22Rv1 (cell line): Measurements from ENCODE around the gene PLCB4.

Experiments
- H3K27ac ChIP-seq: fragments of 450-650 bp; 2 replicates; pipeline ENCODE4 v1.5.1; 2017
- ZFX ChIP-seq: fragments of 450-650 bp; IDR thresholded peaks from 2 replicates; pipeline ENCODE4 v1.6.1; 2017; ENCODE audit warnings: antibody characterized with exemption, borderline replicate concordance
- TF ChIP-seq, protein P1 (sequence below): fragments of 450-650 bp; IDR thresholded peaks from 2 replicates; pipeline ENCODE4 v1.5.1; 2017; ENCODE audit warnings: mild to moderate bottlenecking

Gene PLCB4

DNA sequence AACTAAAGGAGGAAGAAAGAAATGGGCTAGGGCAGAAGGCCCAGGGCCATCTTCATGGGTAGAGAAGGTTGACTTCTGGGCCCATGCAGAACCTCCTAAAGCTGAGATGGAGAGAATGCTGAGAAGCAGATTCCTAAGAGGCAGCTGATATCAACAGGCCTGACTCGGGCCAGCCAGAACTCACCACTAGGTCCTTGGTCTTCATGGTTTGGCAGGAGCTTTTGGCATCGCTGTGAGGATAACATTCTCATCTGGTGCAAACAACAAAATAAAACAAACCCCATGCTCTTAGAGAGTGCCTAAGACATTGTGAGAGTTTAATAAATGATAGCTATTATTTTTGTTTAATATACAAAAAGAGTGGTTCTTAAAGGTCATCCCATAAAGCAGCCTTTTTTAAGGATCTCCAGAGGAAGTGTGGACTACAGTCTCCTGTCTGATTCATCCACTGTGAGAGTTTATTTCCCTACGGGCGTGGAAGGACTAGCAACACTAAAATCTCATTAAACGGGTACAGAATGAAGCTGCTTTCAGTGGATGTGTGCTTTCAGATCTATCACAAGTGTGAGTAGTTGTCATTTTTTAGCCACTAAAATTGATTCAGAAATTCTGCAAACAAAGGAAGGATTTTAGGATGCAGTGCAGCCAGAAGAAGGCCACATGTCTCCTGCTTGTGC, 160.0 kb downstream of the PLCB4 start:
- H3K27ac ChIP-seq: no peak overlapping the region
- TF ChIP-seq, protein P1, sequence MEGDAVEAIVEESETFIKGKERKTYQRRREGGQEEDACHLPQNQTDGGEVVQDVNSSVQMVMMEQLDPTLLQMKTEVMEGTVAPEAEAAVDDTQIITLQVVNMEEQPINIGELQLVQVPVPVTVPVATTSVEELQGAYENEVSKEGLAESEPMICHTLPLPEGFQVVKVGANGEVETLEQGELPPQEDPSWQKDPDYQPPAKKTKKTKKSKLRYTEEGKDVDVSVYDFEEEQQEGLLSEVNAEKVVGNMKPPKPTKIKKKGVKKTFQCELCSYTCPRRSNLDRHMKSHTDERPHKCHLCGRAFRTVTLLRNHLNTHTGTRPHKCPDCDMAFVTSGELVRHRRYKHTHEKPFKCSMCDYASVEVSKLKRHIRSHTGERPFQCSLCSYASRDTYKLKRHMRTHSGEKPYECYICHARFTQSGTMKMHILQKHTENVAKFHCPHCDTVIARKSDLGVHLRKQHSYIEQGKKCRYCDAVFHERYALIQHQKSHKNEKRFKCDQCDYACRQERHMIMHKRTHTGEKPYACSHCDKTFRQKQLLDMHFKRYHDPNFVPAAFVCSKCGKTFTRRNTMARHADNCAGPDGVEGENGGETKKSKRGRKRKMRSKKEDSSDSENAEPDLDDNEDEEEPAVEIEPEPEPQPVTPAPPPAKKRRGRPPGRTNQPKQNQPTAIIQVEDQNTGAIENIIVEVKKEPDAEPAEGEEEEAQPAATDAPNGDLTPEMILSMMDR: no peak
- TF ChIP-seq ZFX: no peak

DNA sequence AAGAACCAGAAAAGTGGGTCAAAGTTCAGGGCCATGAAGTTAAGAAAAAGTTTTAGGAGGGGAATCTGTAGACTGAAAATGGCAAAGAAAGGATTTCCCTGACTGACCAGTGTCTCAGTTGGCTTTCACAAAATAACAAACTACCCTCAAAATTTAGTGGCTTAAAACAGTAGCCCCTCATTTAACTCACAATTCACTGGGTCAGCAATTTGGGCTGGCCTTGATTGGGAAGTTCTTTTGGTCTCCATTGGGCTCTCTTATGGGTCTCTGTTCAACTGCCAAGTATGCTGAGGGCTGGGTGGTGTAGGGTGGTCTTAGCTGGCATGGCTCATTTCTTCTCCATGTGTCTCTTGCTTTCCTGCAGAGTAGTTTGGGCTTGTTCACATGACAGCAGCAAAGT, 161.5 kb downstream of the PLCB4 start:
- no peak for TF ChIP-seq ZFX
- TF ChIP-seq, protein P1: no peak
- H3K27ac ChIP-seq: no peak overlapping the region

DNA sequence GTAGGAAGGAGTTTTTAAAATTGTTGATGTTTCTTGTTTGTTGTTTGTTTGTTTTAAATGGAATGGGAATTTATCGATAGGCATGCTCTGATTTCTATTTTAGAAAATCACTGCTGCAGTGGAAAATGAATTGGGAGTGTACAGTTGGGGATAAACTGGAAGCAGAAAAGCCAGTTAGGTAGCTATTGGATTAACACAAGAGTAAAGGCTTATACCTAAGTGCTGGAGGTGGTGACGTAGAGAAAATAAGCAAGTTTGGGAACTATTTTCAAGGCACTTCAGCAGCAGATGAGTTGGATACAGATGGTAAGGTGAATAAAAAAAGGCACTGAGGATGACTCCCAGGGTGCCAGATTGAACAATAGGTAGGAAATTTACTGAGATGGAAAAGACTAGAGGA, 164.9 kb downstream of the PLCB4 start:
- H3K27ac ChIP-seq: no peak overlapping the region
- TF ChIP-seq, protein P1: no peak
- TF ChIP-seq ZFX: no peak

DNA sequence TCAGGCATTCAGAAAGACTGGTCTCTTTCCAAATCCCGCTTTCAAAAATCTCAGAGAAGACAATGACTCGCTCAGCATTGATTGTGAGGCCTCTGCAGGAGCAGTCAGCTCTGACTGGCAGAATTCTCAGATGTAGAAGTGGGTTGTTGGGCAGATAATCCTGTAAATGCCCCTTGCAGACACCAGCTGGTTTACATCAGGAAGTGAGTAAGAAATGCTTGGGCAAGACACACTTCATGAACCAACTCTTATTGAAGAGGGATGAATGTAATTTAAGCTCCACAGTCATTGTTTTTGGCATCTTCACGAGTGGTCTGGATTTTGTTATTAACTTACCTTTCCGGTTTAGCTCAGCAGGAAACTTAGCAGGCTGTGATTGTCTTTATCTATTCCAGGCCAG, 166.6 kb downstream of the PLCB4 start:
- no peak overlapping the region for H3K27ac ChIP-seq
- TF ChIP-seq, protein P1: no peak
- no peak for TF ChIP-seq ZFX

DNA sequence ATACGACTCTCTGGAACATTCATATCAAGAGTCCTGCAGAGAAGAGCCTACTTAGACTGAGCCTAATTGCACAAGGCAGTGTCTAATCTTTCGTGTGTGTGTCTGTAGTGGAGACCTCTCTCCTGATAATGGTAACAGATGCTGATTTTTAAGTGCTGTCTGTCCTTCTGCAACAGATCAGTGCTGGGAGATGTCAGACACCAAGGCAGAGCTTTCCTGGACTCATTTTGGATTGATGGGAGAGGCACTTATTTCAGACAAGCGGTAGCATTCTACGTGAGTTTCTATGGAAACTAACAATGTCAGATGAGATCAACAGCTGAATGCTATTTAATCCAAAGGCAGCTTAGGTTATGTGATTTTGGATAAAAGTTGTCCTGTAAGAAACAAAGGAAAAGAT, 167.6 kb downstream of the PLCB4 start:
- no peak overlapping the region for H3K27ac ChIP-seq
- TF ChIP-seq, protein P1: no peak
- no peak for TF ChIP-seq ZFX

DNA sequence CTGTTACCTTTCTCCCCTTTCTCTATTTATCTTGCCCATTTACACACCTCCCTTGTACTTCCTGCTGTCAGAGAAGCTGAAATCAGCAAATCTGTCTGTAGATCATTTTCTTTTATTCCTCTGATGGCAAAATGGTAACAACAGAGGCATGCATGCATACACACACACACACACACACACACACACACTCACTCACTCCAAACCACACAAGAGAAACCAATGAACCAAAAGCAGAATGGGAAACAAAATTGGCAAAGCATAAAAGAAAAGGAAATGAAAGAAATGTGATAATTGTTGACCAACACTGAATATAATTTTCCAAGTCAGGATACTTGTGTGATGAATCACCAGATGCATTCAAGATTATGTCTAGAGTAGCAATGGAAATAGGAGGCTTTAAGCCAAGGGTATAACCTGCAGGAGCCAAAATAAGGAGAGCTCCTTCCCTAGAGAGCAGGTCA, 172.4 kb downstream of the PLCB4 start:
- H3K27ac ChIP-seq: no peak overlapping the region
- TF ChIP-seq ZFX: no peak
- TF ChIP-seq, protein P1: no peak

DNA sequence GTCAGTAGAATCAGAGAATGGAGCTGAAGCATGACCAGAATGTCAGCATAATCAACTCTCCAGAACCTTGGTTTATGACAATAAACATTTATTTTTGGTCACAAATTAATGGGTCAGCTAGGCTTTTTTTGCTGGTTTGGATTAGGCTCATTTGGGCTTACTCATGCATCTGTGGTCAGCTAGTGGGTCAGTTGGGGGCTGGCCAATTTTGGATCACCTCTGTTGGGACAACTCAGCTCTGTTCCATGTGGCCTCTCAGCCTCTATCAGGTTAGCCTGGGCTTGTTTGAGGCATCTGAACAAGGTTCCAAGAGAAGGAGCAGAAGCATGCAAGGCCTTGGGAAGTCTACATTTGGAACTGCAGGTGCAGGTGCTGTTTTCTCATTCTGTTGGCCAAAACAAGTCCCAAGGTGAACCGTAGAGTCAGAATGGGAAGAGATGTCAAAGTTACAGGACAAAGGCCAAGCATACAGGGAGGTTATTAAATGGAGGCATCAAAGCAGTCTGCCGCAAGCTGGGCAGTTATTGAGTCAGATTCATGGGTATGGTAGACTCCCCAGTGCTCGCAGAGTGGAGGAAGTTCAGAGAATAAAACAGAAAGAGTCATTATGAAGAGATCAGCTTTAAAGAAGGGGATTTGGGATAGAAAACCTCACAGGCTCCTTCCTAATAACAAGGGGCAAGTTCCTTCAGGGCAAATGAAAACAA, 173.0 kb downstream of the PLCB4 start:
- no peak for TF ChIP-seq ZFX
- TF ChIP-seq, protein P1: no peak
- no peak overlapping the region for H3K27ac ChIP-seq
